NCI-H226 (cell line): Measurements from ENCODE around the gene COL25A1.
"Not testable (repeated sequence)": the region's sequence is repeated elsewhere in the genome, so short reads cannot be mapped to it uniquely, and the experiment has no call there.

Experiments
- DNase-seq: peaks from one replicate; pipeline ENCODE4 v3.0.0-alpha.2; 2015

Gene COL25A1

DNA sequence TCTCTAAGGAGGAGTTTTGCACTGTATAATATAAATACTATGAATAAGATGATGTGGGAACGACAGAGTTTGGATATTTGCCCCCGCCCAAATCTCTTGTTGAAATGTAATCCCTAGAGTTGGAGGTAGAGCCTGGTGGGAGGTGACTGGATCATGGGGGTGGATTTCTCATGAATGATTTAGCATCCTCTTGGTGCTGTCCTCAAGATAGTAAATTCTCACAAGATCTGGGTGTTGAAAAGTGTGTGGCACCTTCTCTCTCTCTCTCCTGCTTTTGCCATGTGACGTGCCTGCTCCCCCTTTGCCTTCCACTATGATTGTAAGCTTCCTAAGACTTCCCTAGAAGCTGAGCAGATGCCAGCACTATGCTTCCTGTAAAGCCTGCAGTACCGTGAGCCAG is 298.0 kb downstream of the COL25A1 start:
- DNase-seq: no peak

DNA sequence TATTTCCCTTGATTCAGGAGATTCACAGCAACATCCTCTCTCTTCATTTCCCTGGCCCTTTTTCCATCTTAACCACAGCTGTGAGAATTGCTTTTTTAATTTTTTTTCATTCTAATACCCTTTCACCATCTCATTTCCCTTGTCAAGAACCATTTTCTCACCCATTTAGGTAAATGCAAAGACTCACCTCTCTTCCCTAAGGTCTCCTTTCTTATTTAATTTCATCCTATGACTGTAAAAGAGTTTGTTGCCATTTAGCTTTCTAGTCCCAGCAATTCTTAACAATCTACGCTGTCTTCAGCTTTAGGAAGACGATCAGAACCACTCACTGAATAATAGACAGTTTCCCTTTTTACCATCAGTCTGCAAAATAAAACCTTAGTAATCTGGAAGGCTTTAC is 298.5 kb downstream of the COL25A1 start:
- no peak for DNase-seq

- DNase-seq: peak; percentile 64
These were observed 310.7 kb downstream of the COL25A1 start for GRCh38 chr4:108991551-108992328.

DNA sequence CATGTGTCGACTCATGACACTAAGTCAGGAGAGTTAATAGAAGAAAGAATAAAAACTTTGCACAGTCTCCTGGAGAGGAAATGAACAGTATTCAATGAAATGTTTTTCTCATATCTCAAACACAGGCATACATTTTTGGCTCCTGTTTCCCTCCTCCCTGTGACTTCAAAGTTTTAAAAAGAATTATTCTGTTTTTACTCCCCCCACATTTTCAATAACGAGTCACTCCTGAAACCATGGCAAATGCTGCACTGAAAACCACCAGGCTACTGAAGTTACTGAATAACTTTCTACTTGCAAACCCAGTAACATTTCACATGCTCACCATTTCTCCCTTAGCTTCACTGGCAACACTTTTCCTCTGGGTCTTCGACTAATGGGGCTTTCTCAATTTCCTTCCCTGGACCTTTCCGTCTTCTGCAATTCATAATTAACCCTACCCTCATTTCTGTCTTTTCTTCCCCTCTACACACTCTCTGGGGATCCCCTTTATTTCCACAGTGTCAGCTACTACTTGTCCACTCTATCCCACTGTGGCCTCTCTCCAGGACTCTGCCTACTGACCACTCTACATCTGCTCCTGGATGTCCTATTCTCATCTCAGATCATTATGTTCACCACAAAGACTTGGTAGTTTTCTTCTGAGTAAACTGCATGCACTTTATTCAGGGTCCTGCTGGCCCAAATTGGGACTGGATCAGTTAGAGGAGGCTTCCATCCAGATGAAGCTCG is 313.8 kb downstream of the COL25A1 start:
- DNase-seq: peak; percentile 27

- not testable (repeated sequence) for DNase-seq
These were observed 318.0 kb downstream of the COL25A1 start for GRCh38 chr4:108984495-108984894.

DNA sequence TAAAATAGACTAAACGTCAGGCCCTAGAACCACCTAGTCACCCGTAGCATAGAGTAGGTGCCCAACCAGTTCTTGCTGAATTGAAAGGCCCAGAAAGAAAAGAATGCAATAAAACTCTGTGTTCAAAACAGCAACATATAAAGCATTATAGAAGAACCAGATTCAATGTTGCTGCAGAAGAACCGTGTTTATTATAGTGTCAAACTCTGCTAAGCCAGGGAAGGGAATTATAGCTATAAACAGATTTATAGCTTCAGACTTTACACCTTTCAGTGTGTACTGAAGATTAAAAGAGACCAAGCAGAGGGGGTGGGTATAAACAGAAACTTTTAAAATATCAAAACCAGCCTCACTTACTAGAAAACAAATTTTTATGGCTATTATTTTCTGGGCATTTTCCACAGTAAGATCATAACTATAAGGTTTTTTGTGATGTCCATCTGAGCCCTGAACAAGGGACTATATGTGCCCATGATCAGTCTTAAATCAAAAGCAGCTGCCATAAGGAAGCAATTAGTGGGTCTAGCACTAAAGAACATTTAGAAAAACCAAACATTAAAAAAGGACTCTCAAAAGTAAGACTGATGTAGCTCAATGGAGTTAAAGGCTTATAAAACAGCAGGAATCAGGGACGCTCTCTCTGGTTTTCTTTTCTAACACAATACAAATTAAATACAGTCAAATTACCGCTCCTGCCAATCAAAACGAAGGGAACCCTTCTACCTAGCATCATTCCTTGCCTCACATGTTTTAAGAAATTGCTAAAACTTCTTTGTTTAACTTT is 319.9 kb downstream of the COL25A1 start:
- no peak for DNase-seq

GRCh38 chr4:108980455-108981239 is 321.8 kb downstream of the COL25A1 start:
- DNase-seq: no peak

DNA sequence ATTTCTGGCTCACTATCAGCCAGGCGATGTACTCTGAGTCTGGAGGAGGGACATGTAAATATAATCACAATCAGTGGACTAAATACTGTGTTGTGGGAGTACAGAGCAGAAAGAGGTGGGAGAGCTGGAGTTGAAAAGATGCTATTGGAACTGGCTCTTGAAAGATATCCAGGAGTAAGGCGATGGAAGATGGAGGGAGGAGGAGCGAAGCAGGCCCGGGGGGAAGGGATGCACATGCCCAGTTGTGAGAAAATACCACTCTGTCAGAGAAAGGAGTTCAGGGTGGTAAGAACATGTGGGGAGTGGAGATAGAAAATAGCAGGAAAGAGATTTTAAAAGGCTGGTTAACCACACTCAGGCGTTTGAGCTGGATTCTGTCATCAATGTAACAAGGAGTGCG is 322.7 kb downstream of the COL25A1 start:
- DNase-seq: no peak

DNA sequence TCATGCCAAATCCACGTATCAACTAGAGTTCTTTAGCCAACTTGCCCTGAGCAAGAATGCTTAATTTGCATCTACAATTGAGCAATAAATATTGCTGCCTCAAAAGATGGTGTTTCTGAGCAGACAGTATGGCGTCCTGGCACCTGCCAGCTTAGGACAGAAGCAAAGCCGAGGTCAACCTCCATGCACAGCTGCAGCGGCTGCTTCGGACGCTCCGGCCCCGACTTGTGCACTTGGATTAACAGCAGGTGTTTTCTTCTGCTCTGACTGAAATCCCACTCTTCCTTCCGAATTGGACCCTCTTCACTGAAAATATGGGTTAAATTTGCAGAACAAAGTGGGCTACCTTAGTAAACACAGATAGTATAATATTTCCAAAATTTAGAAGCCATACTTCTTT is 324.4 kb downstream of the COL25A1 start:
- no peak for DNase-seq

GRCh38 chr4:108972613-108973283 is 329.7 kb downstream of the COL25A1 start:
- DNase-seq: no peak

GRCh38 chr4:108971473-108971872 is 331.0 kb downstream of the COL25A1 start:
- no peak for DNase-seq

DNA sequence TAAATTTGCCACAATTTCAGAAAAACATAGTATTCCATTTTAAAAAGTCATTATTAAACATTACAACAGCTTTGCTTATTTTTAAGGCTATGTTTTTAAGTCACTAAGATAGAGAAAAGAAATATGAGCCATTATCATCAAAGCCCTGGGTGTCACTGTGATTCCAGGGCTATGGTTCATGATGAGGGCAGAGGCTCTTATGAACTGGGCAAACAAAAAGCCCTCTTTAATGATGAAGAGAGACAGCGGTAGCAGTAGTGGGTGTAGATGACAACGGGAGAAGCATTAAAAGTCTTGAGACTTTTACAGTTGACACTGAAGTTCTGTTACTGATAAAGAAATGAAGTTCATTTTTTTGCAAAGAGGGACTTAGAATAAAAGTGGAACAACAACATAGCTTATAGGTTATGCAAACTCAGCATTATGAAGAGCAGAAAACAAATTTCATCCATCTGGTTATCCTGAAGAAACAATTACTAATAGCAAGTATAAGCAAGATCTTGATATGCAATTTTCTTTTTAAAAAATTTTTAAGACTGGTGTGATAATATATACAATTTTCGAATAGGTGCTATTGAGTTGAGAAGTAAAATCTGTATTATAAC is 336.9 kb downstream of the COL25A1 start:
- no peak for DNase-seq

DNA sequence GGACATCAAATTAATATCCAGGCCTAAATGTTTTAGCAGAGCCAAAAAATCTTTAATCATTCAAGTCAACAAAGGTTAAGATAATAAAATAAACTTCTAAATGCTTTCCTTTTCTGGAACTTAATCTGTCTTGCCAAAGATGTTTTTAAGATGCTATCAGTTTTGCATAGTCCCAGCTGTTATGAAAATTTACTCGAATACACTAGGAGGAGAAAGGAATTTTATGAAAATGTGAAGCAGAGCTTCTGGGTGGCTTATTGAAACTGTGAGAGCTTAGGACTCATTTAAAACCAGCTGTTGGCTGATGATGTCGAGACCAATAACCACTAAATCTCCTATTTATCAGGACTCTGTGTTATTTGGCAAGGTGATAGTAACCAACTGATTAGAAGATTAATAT is 337.4 kb downstream of the COL25A1 start:
- no peak for DNase-seq

DNA sequence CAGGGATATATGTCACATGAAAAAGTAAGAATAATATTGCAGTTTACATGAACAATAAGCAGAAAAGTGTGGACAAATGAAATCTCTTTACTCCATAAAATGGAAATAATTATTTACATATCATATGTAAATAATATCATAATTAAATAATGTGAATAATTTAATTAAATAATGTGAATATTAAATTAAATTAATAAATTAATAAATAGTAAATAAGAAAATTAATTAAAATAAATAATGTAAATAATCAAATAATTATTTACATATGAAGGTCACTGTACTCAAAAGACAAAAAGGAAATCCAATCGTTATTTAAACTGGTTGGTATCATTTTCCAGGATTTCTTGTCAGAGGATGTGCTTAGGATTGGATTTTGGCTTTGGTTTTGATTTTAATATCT is 338.5 kb downstream of the COL25A1 start:
- DNase-seq: no peak

- no peak for DNase-seq
These were observed 343.0 kb downstream of the COL25A1 start for GRCh38 chr4:108959491-108959890.

DNA sequence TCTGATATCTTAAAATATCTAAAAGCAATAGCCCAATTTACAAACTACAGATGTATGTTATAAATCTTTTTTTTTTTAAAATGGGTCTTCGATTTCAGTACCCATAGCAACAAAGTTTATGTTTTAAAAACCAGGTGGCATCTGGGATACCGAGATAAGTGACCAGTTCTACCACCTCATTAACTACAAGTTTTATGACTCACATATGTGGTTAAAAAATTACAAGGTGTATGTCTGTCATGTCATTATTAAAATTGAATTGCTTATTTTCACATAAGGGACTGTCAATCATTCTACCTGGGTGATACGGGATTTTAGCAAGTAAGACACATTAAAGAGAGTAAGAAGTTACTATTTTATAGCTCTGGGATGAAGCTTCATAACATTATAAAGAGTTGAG is 347.6 kb downstream of the COL25A1 start:
- no peak for DNase-seq

- no peak for DNase-seq
These were observed 348.5 kb downstream of the COL25A1 start for GRCh38 chr4:108953941-108954340.

DNA sequence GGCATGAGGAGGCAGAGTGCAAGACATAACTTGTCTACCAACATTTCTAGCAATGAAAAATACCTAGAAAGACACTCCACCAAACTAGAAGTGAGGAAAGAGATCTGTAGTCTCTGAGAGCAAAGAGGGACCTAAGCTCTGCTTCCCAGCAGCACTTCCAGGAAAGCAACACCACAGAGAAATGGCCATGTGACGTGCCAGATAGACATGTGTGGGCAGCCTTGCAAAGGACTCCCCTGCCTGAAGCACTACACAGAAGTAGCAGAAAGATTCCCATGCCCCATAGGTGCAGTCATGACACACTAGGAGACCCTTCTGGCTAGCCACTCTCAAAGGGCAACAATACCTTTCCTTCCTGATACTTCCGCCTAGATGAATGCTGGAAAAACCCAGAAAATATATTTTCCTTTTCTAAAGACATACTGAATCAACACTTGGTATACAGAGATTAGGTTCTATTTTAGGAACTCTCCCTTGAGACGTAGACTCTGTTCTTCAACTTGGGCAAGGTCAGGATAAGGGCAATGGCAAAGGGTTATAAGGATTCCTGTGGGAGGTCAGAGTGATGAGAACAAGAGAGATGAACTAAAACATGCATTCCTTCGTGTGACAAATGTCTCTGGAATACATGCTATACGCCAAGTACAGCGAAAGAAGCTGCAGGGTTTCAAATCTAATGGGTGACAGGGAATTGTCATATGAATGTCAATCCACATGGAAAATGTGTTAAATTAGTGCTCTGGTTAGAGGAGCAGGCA is 352.1 kb downstream of the COL25A1 start:
- DNase-seq: no peak

GRCh38 chr4:108947526-108947925 is 354.9 kb downstream of the COL25A1 start:
- no peak for DNase-seq

DNA sequence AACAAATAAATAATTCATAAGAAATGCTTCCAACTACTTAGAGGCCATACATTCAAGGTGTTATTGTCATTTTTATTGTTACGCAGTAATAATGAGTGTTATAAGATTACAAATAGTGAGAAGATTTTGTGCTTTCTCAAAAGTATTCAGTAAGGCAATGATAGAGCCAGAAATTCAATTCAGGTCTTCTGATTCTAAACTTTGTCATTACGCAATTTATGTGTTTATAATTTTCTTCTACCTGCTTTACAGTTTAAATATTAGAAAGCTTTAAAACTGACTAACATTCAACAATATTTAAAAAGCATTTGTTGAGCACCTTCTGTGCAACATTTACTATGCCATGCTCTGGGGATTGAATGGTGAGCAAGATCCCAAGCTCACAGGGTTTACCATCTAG is 356.2 kb downstream of the COL25A1 start:
- DNase-seq: no peak

DNA sequence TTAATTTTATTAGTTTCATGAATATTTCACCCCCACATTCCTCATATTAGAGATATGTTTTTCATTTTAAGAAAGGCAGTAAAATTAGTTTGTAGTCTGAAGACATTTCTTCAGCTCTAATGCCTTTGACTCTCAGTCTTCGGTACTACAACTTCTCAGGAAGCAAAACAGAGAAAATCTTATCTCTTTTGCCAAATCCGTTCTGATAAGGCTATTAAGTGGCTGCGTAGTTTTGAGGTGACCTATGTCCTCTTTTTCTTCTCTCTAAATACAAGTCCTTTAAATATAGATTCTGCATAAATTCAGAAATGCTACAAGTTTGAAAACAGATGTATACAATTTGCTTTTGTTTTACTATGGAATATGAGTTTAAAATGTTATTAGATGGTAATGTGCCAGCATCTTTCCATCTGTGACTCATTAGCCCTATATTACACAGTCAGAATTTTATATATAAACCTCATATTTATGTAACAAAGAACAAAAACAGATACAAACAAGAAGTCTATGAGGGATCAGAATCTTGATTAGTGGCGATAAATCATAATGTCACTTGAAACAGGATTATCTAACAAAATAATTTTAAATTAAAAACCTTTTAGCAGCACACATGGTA is 358.4 kb downstream of the COL25A1 start:
- no peak for DNase-seq
